Measurements from ENCODE around the gene TBL1XR1. TPM values are rescaled to one million over a fixed set of nuclear protein-coding genes. Genes with fewer than 3 reads are reported as not detected.

TBL1XR1 gene
- total and polyA plus RNA-seq, 2 of the 13 experiments (the other 11 are each of a cell fraction or from before 2014, with no cell fraction given), result 57.7 to 62.5 TPM

- FAIRE-seq, result no peak
- Histone ChIP-seq H2AFZ (ENCODE audit: low read length) (no peak overlapping the region), H3K4me2 (ENCODE audit: low read depth, low read length) (no peak overlapping the region), H3K27me3 (ENCODE audit: control insufficient read depth in 1 of 2, insufficient read depth in 2 of 2, low read length in 2 of 2) (no peaks in the 10 kb centered on the region; a peak in 1 of 5 replicates), H3K4me3 (replicated peaks in 1 of 3; ENCODE audit: insufficient read depth in 1 of 3, low read depth in 2 of 3, low read length in 3 of 3) (no peak overlapping the region), H3K9ac (ENCODE audit: insufficient read depth, low read depth, low read length) (no peak overlapping the region), H3K79me2 (ENCODE audit: insufficient read depth, low read length) (peaks cover 26% of the 10 kb centered on the region), H4K20me1 (ENCODE audit: insufficient read depth, low read length) (peaks cover 9% of the 10 kb centered on the region; the same call in 1 of the 2 replicates), H3K9me3 (ENCODE audit: low read length) (no peaks in the 10 kb centered on the region), H3K27ac (ENCODE audit: extremely low read length, insufficient read depth, low read length) (no peak overlapping the region), H3K4me1 (ENCODE audit: insufficient read depth, low read length) (no peaks in the 10 kb centered on the region), H3K36me3 (replicated peaks in 1 of 2; ENCODE audit: control insufficient read depth in 1 of 2, insufficient read depth in 2 of 2, low read length in 2 of 2) (peaks cover 5 to 25% of the 10 kb centered on the region in 2 experiments)
- WGBS (ENCODE audit: low lambda C conversion rate), result 100% methylated on average over 1 of the region's 1 CpG
- ATAC-seq, result no peak
- TF ChIP-seq ZNF281 (CRISPR knock-in tag; IDR thresholded peaks at IDR 0.05; ENCODE audit: borderline replicate concordance) (no peak), PRMT3 (CRISPR knock-in tag; IDR thresholded peaks at IDR 0.05; ENCODE audit: borderline replicate concordance, low read depth) (no peak), ZNF234 (CRISPR knock-in tag; conservative IDR thresholded peaks at IDR 0.05) (no peak), ZNF17 (CRISPR knock-in tag; IDR thresholded peaks at IDR 0.05) (no peak), ZBTB37 (CRISPR knock-in tag; IDR thresholded peaks at IDR 0.05) (no peak), ZNF34 (CRISPR knock-in tag; IDR thresholded peaks at IDR 0.05; ENCODE audit: borderline replicate concordance) (no peak), TRIM22 (IDR thresholded peaks at IDR 0.05) (no peak)
- ChIA-PET POLR2A (no interaction called here), CTCF (ENCODE audit: low intra/inter-chr PET ratio, low total read pairs) (no interaction called here)
- BruUV-seq (replicated peaks), result no TSS peak
- in situ Hi-C loops (cut with HindIII; ENCODE audit: extremely low pct_ligation_motif_present, low pct_unique_long_range_greater_than_20kb), result loop anchor here (10.0 kb wide), 1 partner anchor 139 kb away; the partner anchor contains the start of gene TBL1XR1
- intact Hi-C loops (cut with micrococcal nuclease; ENCODE audit: unreplicated experiment), result loop anchor here (10.0 kb wide), 1 partner anchor 419 kb away; no protein-coding TSS in a partner anchor
- no peak for DNase-seq (ENCODE audit: low spot score)
Observed at GRCh38 chr3:177055605-177056571, 141.4 kb downstream of the TBL1XR1 start.
